GM21737 (cell line): ENCODE measurements around the gene CPLX3.

ENCODE experiments used
- ATAC-seq: cut with Tn5 transposase; IDR thresholded peaks from one replicate; pipeline ENCODE4 v1.9.1; 2021; ENCODE audit warnings: mild to moderate bottlenecking, moderate library complexity; ENCODE audit not compliant: unreplicated experiment

CPLX3 gene

GRCh38 chr15:74801311-74801997 lies 25.0 kb upstream of the CPLX3 start:
- no peak for ATAC-seq

DNA sequence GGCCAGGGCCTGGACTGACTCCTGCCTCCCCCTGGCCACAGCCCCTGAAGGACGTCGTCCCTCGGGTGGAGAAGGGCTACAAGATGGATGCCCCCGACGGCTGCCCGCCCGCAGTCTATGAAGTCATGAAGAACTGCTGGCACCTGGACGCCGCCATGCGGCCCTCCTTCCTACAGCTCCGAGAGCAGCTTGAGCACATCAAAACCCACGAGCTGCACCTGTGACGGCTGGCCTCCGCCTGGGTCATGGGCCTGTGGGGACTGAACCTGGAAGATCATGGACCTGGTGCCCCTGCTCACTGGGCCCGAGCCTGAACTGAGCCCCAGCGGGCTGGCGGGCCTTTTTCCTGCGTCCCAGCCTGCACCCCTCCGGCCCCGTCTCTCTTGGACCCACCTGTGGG lies 24.1 kb upstream of the CPLX3 start:
- no peak for ATAC-seq

DNA sequence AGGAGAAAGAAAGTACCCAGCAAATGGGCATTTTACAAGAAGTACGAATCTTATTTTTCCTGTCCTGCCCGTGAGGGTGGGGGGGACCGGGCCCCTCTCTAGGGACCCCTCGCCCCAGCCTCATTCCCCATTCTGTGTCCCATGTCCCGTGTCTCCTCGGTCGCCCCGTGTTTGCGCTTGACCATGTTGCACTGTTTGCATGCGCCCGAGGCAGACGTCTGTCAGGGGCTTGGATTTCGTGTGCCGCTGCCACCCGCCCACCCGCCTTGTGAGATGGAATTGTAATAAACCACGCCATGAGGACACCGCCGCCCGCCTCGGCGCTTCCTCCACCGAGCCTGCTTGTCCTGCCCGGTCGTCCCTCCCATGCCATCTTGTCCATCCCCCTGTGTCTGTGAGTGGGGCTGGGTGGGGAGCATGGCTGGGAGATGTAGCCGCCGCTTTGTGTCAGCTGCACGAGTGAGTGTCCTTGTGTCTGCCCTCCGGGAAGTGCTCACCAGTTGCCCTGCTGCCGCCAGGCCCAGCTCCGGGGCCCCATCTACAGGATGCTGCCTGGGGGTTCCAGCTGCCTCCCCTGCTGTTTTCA lies 23.5 kb upstream of the CPLX3 start:
- ATAC-seq: no peak

- no peak for ATAC-seq
Observed at GRCh38 chr15:74804935-74805334, 21.5 kb upstream of the CPLX3 start.

DNA sequence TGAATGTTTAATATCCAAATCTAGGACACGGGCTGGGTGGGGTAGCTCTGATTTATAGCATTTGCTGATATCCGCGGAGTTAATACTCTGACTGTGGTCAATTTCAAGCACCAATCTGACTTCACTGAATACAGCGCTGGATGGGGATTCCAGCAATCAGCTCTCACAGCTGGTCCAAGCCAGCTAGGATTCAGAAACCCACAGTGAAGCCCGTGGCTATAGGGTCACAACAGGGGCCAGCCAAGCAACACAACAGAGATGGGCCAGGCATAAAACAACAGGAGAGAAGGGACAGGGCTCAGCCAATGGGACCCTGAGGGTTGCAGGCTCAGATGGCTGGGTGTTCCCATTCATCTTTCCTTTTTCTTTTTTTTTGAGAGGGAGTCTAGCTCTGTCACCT lies 19.1 kb upstream of the CPLX3 start:
- no peak for ATAC-seq

- ATAC-seq: no peak
Observed at GRCh38 chr15:74808078-74808839, 18.2 kb upstream of the CPLX3 start.

- no peak for ATAC-seq
Observed at GRCh38 chr15:74808840-74809229, 17.6 kb upstream of the CPLX3 start.

- no peak for ATAC-seq
Observed at GRCh38 chr15:74809242-74809641, 17.2 kb upstream of the CPLX3 start.

DNA sequence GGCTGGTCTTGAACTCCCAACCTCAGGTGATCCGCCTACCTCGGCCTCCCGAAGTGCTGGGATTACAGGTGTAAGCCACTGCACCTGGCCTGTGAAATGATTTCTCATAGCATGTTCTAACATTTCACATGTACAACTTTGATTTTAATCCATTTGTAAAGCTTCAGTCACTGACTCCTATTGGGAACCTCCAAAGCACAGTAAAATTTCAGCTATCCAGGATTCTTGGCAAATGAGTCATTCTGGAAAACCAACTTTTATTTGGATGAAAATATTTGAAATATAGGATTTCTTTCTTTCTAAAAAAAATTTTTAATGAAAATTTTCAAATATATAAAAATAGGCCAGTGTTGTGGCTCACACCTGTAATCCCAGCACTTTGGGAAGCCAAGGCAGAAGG lies 16.5 kb upstream of the CPLX3 start:
- ATAC-seq: no peak

DNA sequence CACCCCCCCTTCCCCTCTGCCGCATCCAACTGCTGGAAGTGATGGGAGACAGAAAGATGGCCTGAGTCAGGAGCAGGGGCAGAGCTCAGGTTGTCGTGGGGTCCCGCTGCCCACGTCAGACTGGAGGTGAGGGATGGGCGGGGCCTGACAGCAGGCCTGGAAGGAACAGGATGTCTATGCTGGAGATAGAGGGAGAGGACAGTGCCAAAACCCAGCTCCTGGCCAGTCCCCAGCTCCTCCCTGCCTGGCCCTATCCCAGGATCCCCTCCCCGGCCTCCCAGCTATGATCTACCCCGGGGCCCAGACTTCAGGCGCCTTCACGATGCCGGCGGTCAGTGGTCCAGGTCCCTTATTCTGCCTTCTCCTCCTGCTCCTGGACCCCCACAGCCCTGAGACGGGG lies 13.9 kb upstream of the CPLX3 start, which contains the start of gene LMAN1L:
Gene LMAN1L, plus strand, starts transcription at position 303 of the 400 bp plus-strand sequence. Its CDS starts 20 bp downstream, at position 323.
- ATAC-seq: no peak

DNA sequence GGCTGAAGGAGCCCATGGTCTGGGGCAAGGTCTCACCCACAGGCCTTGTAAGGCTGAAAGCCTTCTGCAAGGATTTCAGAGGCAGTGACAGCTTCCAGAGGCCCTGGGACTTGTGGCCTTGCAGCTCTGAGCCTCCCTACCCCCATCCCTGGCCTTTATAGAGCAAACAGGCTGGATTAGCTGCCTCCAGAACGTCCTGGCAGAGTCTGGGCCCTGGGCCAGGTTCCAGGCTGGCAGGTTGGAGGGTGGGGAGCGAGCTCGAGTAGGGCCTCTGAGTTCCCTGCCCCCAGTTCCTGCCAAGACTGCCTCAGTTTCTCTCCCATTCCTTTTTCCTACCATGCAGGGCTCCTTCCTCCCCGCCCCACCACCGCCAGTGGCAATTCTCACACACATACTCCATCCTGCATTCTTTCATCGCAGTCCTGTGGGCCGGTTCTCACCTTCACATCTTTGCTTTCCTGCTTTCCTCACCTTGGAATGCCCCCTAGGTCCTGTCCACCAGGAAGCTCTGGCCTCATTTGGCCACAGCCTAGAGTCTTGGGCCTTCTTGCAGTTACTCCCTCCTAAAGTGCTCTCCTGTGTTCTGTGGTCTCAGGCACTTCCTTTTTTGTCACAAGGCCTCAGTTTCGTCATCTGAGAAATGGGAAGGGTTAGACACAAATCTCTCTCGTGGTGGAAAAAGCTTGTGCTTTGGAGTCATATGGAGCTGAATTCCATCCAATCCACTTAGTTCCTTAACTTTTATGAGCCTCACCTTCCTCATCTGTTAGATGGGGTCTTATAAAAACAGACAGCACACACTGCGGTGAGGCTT lies 11.1 kb upstream of the CPLX3 start:
- ATAC-seq: no peak

DNA sequence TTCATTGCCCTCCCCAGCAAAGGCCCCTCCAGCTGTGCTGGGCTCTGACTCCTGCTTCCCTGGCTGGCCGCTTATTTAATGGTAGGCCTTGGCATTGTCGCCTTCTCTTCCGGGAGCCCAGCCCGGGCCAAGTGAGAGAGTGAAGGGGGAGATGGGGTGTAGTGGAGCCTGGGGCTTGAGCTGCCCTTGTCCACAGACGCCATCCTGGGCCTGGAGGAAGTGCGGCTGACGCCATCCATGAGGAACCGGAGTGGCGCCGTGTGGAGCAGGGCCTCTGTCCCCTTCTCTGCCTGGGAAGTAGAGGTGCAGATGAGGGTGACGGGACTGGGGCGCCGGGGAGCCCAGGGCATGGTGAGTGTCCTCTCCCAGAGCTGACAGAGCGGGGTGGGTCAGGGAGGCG lies 10.5 kb upstream of the CPLX3 start:
- no peak for ATAC-seq

DNA sequence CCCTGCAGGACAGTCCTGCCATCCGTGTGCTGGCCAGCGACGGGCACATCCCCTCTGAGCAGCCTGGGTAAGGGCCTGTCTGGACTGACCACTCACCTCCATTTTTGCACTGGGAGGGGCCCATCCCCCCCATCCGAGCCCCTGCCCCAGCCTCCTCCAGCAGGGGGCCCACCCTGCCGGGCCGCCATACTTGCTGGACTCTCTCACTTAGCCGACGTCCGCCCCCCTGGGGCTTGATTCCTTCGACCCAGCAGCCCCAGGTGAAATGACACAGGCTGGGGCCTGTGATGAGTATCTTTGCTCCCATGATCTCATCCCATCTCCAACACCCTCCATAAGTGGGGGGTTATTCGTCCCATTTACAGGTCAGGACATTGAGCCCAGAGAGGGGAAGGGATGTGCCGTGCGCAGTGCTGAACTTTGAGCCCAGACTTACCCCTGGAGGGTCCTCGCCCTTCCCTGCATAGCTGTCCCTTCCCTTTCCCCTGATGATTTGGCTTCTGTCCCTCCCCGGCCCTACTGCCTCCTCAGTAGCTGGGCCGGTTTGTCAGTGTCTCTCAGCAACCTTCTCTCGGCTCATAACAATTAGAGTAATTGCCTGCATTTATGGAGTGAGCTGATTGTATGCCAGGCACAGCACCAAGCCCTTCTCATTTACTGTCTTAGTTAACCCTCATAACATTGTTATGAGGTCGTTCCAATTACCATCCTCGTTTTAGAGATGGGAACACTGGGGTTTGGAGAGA lies 9.6 kb upstream of the CPLX3 start:
- ATAC-seq: no peak

DNA sequence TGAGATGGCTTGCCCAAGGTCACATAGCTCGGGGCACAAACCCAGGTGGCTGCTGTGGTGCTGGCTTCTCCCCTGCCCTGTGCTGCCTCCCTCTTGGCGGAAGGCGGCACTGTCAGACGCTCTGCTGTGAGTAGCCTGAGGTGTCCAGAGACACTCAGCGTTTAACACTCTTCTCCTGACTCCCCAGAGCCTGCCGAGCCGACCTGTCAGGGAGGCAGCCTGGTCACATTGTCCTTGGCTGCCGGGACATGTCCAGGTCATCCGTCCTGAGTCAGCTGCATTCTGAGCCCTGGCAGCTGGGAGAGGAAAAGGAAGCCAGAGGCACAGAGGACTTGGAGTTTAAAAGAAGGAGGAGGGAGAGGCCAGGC lies 9.1 kb upstream of the CPLX3 start:
- no peak for ATAC-seq

DNA sequence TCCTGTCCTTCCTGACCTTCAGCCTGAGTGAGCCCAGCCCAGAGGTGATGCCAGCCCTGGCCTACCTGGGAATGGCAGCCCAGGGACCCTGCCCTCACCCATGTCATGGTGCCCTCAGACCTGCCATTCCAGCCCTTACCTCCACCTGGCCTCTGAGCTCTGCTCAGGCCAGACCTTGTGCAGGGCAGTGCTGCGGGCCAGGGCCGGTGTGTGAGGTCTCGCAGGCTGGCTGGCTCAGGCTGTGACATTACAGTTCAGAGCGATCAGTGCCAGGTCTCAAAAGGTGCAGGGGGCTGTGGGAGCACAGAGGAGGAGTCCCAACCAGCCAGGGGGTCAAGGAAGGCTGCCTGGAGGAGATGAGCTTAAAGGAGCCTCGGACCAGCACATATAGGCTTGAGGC lies 6.4 kb upstream of the CPLX3 start:
- ATAC-seq: no peak

- no peak for ATAC-seq
Observed at GRCh38 chr15:74821091-74821789, 5.2 kb upstream of the CPLX3 start.

DNA sequence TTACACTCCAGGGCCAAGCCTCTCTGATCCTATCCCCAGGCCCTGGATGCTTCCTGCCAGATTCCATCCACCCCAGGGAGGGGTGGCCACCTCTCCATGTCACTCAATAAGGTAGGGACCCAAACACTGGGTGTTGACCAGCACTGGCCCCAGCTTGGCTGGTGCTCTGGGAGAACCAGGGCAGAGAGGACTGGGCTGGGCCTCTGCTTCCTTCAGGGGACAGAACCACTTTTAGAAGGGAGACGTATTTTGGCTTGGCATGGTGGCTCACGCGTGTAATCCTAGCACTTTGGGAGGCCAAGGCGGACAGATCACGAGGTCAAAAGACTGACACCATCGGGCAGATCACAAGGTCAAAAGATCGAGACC lies 4.7 kb upstream of the CPLX3 start:
- ATAC-seq: no peak

DNA sequence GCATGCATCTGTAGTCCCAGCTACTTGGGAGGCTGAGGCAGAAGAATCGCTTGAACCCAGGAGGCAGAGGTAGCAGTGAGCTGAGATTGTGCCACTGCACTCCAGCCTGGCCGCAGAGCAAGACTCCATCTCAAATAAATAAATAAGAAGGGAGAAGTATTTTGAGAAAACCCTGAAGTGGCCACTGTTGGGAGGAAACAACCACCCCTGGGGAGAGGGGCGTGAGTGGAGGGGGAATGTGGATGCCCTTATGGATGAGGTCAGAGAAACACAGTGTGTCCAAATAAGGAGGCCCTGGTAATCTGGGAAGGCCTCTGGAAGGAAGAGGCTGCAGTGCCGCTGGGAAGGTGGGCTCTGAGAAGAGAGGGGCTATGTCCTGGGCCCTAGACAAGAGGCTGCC lies 4.2 kb upstream of the CPLX3 start:
- no peak for ATAC-seq

DNA sequence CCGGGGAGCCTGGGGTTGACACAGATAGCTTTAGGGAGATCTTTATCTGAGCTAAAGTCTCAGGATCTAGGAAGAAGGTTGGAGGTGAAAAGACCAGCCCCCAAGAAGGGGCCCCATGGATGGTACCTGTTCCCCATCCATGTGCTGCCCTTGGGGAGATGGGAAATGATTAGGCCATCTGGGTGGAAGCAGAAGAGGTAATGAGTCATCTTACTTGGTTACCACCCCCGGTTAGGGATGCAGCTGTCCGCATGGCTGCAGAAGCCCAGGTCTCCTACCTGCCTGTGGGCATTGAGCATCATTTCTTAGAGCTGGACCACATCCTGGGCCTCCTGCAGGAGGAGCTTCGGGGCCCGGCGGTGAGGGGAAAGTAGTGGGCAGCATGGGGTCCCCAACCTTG lies 3.1 kb upstream of the CPLX3 start:
- no peak for ATAC-seq

DNA sequence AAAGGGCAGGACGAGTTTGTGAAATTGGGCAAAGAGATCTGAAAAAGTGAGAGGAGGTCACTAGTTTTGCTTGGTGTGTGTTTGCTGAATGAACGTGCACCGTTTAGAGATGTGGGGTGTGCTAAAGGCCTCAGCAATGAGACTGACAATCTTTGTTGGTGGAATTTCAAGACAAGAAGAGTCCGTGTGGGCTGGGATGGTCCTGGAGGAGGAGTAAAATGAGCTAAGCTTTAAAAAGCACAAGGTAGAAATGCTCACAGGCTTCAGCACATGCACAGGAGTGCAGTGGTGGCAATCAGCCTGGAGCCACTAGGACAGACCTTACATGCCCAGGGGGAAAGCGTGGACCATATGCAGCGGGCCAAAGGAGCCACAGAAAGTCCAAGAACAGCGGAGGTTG lies 1.5 kb upstream of the CPLX3 start:
- ATAC-seq: no peak
